GM18498 (cell line): Measurements from ENCODE around the gene STXBP2.

Experiments
- ATAC-seq: cut with Tn5 transposase; IDR thresholded peaks from one replicate; pipeline ENCODE4 v1.9.1; 2021; ENCODE audit warnings: mild to moderate bottlenecking, moderate library complexity; ENCODE audit not compliant: unreplicated experiment

STXBP2 gene

GRCh38 chr19:7636691-7637373 lies at the start of gene STXBP2:
Gene STXBP2, plus strand, starts transcription at chr19:7637110. Its CDS starts 40 bp downstream, at chr19:7637150.
- ATAC-seq, result peak; percentile 75

GRCh38 chr19:7589822-7590221 lies 47.1 kb upstream of the STXBP2 start:
- ATAC-seq, result no peak

GRCh38 chr19:7590256-7590655 lies 46.7 kb upstream of the STXBP2 start:
- ATAC-seq, result no peak

- peak; percentile 66 for ATAC-seq
Observed at GRCh38 chr19:7595466-7596133, 41.3 kb upstream of the STXBP2 start, which contains the start of gene CAMSAP3. Gene CAMSAP3, plus strand, starts transcription at chr19:7595863. Its CDS starts 140 bp downstream, at chr19:7596003.

- no peak for ATAC-seq
Observed at GRCh38 chr19:7596211-7596937, 40.5 kb upstream of the STXBP2 start.

- ATAC-seq, result no peak
Observed at GRCh38 chr19:7597689-7598088, 39.2 kb upstream of the STXBP2 start.

- ATAC-seq, result no peak
Observed at GRCh38 chr19:7598180-7598579, 38.7 kb upstream of the STXBP2 start.

GRCh38 chr19:7600721-7601120 lies 36.2 kb upstream of the STXBP2 start:
- no peak for ATAC-seq

- ATAC-seq, result no peak
Observed at GRCh38 chr19:7602240-7602934, 34.5 kb upstream of the STXBP2 start.

GRCh38 chr19:7602935-7603497 lies 33.9 kb upstream of the STXBP2 start:
- no peak for ATAC-seq

GRCh38 chr19:7603919-7604318 lies 33.0 kb upstream of the STXBP2 start:
- ATAC-seq, result no peak

GRCh38 chr19:7605490-7606222 lies 31.3 kb upstream of the STXBP2 start:
- ATAC-seq, result no peak

GRCh38 chr19:7606289-7606688 lies 30.6 kb upstream of the STXBP2 start:
- ATAC-seq, result no peak

- no peak for ATAC-seq
Observed at GRCh38 chr19:7607212-7607873, 29.6 kb upstream of the STXBP2 start.

GRCh38 chr19:7607874-7608560 lies 28.9 kb upstream of the STXBP2 start:
- ATAC-seq, result no peak

- no peak for ATAC-seq
Observed at GRCh38 chr19:7610491-7611240, 26.2 kb upstream of the STXBP2 start.

GRCh38 chr19:7611541-7612279 lies 25.2 kb upstream of the STXBP2 start:
- ATAC-seq, result no peak
